Upper lobe of left lung (tissue), 6 donors: ENCODE results near the gene DLL4. TPM values are rescaled to one million over a fixed set of nuclear protein-coding genes. Genes with fewer than 3 reads are reported as not detected.

Source experiments
- ATAC-seq, 2 donors: fragments of 200-7000 bp; cut with Tn5 transposase; one replicate each; pipeline ENCODE4 v1.9.1; 2022; ENCODE audit warnings: mild to moderate bottlenecking in 2 of 2, moderate library complexity in 2 of 2; ENCODE audit not compliant: low FRiP score in 2 of 2
- DNase-seq, 2 donors: peaks; one replicate each; pipeline ENCODE4 v3.0.0-alpha.2; 2019 to 2020
- H3K27ac ChIP-seq, 4 donors: fragments of 200-600 bp; sonication (generic); one replicate each; pipeline ENCODE4 v1.5.1; 2016 to 2019
- H3K27me3 ChIP-seq, 4 donors: fragments of 200-600 bp; sonication (generic); one replicate each; pipeline ENCODE4 v1.5.1; 2017 to 2019
- H3K36me3 ChIP-seq, 4 donors: fragments of 200-600 bp; sonication (generic); one replicate each; pipeline ENCODE4 v1.5.1; 2016 to 2019
- H3K4me1 ChIP-seq, 4 donors: fragments of 200-600 bp; sonication (generic); one replicate each; pipeline ENCODE4 v1.5.1; 2018 to 2019
- H3K4me3 ChIP-seq, 4 donors: fragments of 200-600 bp; sonication (generic); one replicate each; pipeline ENCODE4 v1.5.1; 2017 to 2019; ENCODE audit warnings: mild to moderate bottlenecking in 2 of 4, moderate library complexity in 1 of 4
- H3K9me3 ChIP-seq, 4 donors: fragments of 200-600 bp; sonication (generic); one replicate each; pipeline ENCODE4 v1.5.1; 2018 to 2019
- EP300 ChIP-seq, 4 donors: sonication (generic); formaldehyde crosslinking; IDR thresholded peaks; one replicate each; pipeline ENCODE4 v1.5.1; 2017; ENCODE audit warnings: antibody characterized with exemption in 4 of 4, control low read depth in 2 of 4
- POLR2A ChIP-seq, 4 donors: fragments of 450-650 bp; IDR thresholded peaks; one replicate each; pipeline ENCODE4 v1.5.1; 2016 to 2017; ENCODE audit warnings: antibody characterized with exemption in 4 of 4, mild to moderate bottlenecking in 2 of 4
- POLR2AphosphoS5 ChIP-seq, 2 donors: sonication (generic); formaldehyde crosslinking; IDR thresholded peaks; one replicate each; pipeline ENCODE4 v1.5.1; 2017; ENCODE audit warnings: antibody characterized with exemption in 2 of 2
- WGBS, 2 donors: methylation state at CpG; one replicate each; pipeline ENCODE4 v1.1.5; 2017 to 2018; 5-methylcytosine and 5-hydroxymethylcytosine counted together
- total RNA-seq, 6 donors: library from RNA; depleted of rRNA in 4 of 6; stranded (reverse); fragments of >200 nt in 4 of 6; gene quantifications; one replicate each; pipeline versions ENCODE4 v1.1.0 to v1.2.1, GENCODE V29; 2016 to 2021
- TF ChIP-seq, protein P1 (sequence below), 6 experiments: fragments of 450-650 bp in 4 of 6; fragments of 200-600 bp in 2 of 6; sonication (generic) in 2 of 6; IDR thresholded peaks; one replicate each; pipeline ENCODE4 v1.5.1; 2016 to 2019; ENCODE audit warnings: antibody characterized with exemption in 6 of 6
- donor health status: DM: no; HTN: no; CAD: no; lungs with moderate emphysema.
- donor health status: DM: no; HTN: yes; CAD: no; lungs with severe emphysema.

Gene DLL4
- total RNA-seq, 6 donors from 2014 or later, result 9.5 to 38.0 (median 13.7) TPM

DNA sequence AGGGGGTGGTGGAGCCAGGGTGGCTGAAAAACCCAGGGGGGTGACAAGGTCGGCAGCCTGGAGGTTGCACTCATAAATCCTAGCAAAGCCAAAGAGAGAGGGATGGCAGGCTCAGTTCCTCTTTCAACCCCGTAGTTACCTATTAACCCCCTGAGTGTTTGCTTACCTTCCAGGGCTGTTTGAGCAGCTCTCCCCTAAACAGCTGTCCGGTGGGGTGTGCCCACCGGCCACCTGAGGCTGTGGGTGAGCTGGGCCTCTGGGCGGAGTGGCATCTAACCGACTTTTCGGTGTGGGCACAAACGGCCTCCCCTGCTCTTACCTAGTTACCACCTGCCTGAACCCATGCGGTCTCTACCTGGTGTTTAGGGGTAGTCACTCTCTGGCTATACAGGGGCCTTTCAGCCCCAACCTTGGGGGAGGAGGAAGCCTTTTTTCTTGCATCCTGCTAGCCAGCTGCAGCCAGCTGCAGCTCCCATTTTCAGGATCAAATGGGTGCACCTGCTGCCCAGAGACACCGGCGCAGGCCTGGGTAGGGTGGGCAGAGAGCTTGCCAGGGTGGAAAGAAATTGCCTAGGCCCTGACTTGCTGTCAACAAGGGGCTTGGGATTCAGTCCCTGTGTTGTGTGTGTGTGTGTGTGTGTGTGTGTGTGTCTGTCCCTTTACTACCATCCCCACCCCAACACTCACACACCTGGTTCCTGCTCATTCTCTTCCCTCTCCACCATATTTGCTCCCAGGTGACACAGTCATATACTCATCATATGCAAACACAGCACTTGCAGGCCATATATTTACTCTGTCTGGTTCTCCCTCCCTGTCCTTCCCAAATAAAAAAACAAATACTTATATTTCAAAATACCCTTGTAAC is 3.7 kb downstream of the DLL4 start:
- no peak for DNase-seq
- H3K9me3 ChIP-seq, result no peaks in the 10 kb centered on the region
- peaks cover 0 to 31% (median 10%) of the 10 kb centered on the region in 4 donors for H3K27me3 ChIP-seq
- peak in 1 of 2 donors; percentile 17 for ATAC-seq
- H3K4me3 ChIP-seq, result peak overlapping the region in 3 of 4 donors; percentile 64 to 70 (median 67)
- 32 to 52% methylated on average over 4 to 9 of the region's 11 CpGs for WGBS, 2 donors
- TF ChIP-seq POLR2AphosphoS5 (IDR thresholded peaks at IDR 0.05) (no peak), POLR2A (IDR thresholded peaks at IDR 0.05) (no peak), EP300 (IDR thresholded peaks at IDR 0.05) (no peak)
- TF ChIP-seq, protein P1, sequence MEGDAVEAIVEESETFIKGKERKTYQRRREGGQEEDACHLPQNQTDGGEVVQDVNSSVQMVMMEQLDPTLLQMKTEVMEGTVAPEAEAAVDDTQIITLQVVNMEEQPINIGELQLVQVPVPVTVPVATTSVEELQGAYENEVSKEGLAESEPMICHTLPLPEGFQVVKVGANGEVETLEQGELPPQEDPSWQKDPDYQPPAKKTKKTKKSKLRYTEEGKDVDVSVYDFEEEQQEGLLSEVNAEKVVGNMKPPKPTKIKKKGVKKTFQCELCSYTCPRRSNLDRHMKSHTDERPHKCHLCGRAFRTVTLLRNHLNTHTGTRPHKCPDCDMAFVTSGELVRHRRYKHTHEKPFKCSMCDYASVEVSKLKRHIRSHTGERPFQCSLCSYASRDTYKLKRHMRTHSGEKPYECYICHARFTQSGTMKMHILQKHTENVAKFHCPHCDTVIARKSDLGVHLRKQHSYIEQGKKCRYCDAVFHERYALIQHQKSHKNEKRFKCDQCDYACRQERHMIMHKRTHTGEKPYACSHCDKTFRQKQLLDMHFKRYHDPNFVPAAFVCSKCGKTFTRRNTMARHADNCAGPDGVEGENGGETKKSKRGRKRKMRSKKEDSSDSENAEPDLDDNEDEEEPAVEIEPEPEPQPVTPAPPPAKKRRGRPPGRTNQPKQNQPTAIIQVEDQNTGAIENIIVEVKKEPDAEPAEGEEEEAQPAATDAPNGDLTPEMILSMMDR (IDR thresholded peaks at IDR 0.05), result no peak
- peaks cover 0 to 29% (median 2%) of the 10 kb centered on the region in 4 donors for H3K36me3 ChIP-seq
- peaks cover 72 to 84% (median 79%) of the 10 kb centered on the region in 4 donors for H3K4me1 ChIP-seq
- peak overlapping the region; percentile 16 to 86 (median 70) for H3K27ac ChIP-seq

- H3K9me3 ChIP-seq, result no peaks in the 10 kb centered on the region
- H3K4me1 ChIP-seq, result peaks cover 72 to 84% (median 79%) of the 10 kb centered on the region in 4 donors
- peaks cover 0 to 25% (median 7%) of the 10 kb centered on the region in 4 donors for H3K27me3 ChIP-seq
- ATAC-seq (no peak), DNase-seq (no peak)
- H3K27ac ChIP-seq, result peak overlapping the region in 1 of 4 donors; percentile 86
- TF ChIP-seq, protein P1 (IDR thresholded peaks at IDR 0.05), result no peak
- TF ChIP-seq POLR2A (IDR thresholded peaks at IDR 0.05) (no peak), POLR2AphosphoS5 (IDR thresholded peaks at IDR 0.05) (no peak), EP300 (IDR thresholded peaks at IDR 0.05) (no peak)
- peak overlapping the region in 2 of 4 donors; percentile 5 to 64 for H3K4me3 ChIP-seq
- H3K36me3 ChIP-seq, result peaks cover 0 to 33% (median 2%) of the 10 kb centered on the region in 4 donors
- WGBS, 2 donors, result 26 to 29% methylated on average over 3 of the region's 3 CpGs
These were observed 4.4 kb downstream of the DLL4 start for GRCh38 chr15:40933517-40933902.

DNA sequence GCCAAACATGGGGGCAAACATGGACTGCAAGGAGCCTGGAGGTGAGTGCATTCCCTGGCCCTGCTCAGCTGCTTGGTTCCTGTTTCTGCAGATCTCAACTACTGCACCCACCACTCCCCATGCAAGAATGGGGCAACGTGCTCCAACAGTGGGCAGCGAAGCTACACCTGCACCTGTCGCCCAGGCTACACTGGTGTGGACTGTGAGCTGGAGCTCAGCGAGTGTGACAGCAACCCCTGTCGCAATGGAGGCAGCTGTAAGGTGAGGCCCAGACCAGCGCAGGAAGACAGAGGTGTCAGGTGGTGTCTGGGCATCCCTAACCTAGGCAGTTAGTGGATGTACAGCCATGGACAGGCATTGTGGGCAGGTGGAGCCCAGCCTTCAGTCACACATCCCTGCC is 5.3 kb downstream of the DLL4 start:
- Histone ChIP-seq H3K36me3 (peaks cover 0 to 34% (median 2%) of the 10 kb centered on the region in 4 donors), H3K27ac (peak overlapping the region in 1 of 4 donors; percentile 11), H3K27me3 (peaks cover 0 to 17% (median 4%) of the 10 kb centered on the region in 4 donors), H3K4me3 (no peak overlapping the region), H3K4me1 (peaks cover 65 to 78% (median 74%) of the 10 kb centered on the region in 4 donors), H3K9me3 (no peaks in the 10 kb centered on the region)
- TF ChIP-seq POLR2A (IDR thresholded peaks at IDR 0.05) (no peak), POLR2AphosphoS5 (IDR thresholded peaks at IDR 0.05) (no peak), EP300 (IDR thresholded peaks at IDR 0.05) (no peak)
- TF ChIP-seq, protein P1 (IDR thresholded peaks at IDR 0.05), result no peak
- DNase-seq, result no peak
- ATAC-seq, result no peak
- WGBS, 2 donors, result 84 to 88% methylated on average over 6 of the region's 6 CpGs

DNA sequence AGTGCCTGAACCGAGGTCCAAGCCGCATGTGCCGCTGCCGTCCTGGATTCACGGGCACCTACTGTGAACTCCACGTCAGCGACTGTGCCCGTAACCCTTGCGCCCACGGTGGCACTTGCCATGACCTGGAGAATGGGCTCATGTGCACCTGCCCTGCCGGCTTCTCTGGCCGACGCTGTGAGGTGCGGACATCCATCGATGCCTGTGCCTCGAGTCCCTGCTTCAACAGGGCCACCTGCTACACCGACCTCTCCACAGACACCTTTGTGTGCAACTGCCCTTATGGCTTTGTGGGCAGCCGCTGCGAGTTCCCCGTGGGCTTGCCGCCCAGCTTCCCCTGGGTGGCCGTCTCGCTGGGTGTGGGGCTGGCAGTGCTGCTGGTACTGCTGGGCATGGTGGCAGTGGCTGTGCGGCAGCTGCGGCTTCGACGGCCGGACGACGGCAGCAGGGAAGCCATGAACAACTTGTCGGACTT is 7.1 kb downstream of the DLL4 start:
- no peak for TF ChIP-seq EP300 (IDR thresholded peaks at IDR 0.05)
- TF ChIP-seq, protein P1 (IDR thresholded peaks at IDR 0.05), result no peak
- TF ChIP-seq POLR2AphosphoS5 (IDR thresholded peaks at IDR 0.05), result no peak
- TF ChIP-seq POLR2A (IDR thresholded peaks at IDR 0.05), result no peak
- 66 to 81% methylated on average over 11 to 27 of the region's 31 CpGs for WGBS, 2 donors
- Histone ChIP-seq H3K36me3 (peaks cover 0 to 34% (median 2%) of the 10 kb centered on the region in 4 donors), H3K9me3 (no peaks in the 10 kb centered on the region), H3K27me3 (no peaks in the 10 kb centered on the region), H3K27ac (peak overlapping the region; percentile 30 to 93 (median 52)), H3K4me3 (peak overlapping the region in 2 of 4 donors; percentile 8 to 21), H3K4me1 (peaks cover 64 to 76% (median 71%) of the 10 kb centered on the region in 4 donors)
- ATAC-seq (no peak), DNase-seq (peak in 1 of 2 donors; percentile 82)
